Measurements from ENCODE around the gene NKD1.

NKD1 gene

DNA sequence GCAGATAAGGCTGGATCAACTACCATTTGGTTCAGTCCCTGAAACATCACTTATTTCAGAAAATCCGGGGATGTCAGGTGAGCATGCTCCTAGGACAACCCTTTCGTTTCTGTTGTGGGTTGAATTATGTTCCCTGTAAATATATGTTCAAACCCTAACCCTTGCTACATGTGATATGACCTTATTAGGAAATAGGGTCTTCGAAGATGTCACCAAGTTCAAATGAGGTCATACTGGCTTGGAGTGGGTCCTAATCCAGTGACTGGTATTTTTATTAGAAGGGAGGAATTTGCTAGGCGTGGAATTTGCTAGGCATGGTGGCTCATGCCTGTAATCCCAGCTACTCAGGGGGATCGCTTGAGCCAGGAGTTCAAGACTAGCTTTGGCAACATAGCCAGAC lies 111.6 kb downstream of the NKD1 start:
- no peak for DNase-seq

DNA sequence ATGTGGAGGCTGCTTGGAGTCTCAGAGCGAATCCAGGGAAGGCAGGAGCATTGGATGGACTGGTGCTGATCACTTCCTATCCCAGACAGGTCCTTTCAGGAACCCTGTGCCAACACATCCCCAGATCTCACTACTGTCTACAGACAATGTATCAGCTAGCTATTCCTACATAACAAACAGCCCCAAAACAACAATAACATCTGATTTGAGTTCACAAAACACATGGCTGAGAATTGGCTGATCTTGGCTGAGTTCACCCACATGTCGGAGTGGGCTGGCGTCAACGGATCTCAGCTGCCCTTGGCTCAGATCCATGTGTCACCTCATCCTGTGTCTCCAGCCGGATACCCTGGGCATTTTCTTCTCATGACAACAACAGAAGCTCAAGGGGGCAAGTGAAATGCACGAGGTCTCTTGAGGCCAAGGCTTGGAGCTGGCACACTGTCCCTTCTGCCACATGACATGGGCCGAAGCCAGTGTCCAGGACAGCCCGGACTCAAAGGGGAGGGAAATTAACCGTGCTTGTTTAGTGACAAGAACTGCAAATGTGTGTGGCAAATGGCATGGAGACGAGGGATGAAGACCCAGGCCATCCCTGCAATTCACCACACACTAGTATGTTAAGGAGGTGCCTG lies 114.2 kb downstream of the NKD1 start:
- DNase-seq = no peak

GRCh38 chr16:50664270-50664669 lies 116.1 kb downstream of the NKD1 start:
- DNase-seq = no peak

DNA sequence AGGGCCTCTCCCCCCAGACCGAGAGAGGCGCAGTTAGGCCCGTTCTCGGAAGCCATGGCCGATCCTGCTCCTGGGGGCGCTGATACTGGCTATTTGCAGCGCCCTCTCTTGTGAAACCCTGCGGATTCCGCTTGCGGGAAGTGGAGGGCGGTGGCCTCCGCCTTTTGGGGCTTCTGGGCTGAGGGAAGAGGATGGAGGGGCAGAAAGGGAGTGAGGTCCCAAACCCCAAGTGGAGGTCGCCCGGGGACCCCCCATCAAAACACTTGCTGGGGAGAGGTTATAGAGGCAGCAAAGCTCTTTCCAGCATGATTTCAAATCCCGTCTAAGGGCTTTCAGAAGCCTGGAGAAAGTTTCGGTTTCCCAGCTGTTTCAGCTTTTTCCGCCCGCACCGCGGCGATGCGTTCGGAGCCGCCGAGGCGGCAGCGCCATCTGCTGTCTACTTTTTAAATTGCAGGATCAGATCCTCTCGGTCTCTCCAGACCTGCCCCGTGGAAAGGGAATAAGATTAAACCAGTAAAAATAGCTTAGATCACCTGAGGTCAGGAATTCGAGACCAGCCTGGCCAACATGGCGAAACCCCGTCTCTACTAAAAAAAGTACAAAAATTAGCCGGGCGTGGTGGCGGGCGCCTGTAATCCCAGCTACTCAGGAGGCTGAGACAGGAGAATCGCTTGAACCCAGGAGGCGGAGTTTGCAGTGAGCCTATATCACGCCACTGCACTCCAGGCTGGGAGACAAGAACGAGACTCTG lies 117.1 kb downstream of the NKD1 start:
- DNase-seq = peak; percentile 78

- no peak for DNase-seq
Measured at GRCh38 chr16:50666658-50667496, 118.7 kb downstream of the NKD1 start.

- DNase-seq = no peak
Measured at GRCh38 chr16:50667497-50668367, 119.5 kb downstream of the NKD1 start.

- no peak for DNase-seq
Measured at GRCh38 chr16:50668368-50669008, 120.3 kb downstream of the NKD1 start.

- no peak for DNase-seq
Measured at GRCh38 chr16:50669741-50670140, 121.5 kb downstream of the NKD1 start.

- DNase-seq = no peak
Measured at GRCh38 chr16:50670476-50670875, 122.3 kb downstream of the NKD1 start.

- DNase-seq = peak; percentile 43
Measured at GRCh38 chr16:50671644-50672260, 123.6 kb downstream of the NKD1 start.

DNA sequence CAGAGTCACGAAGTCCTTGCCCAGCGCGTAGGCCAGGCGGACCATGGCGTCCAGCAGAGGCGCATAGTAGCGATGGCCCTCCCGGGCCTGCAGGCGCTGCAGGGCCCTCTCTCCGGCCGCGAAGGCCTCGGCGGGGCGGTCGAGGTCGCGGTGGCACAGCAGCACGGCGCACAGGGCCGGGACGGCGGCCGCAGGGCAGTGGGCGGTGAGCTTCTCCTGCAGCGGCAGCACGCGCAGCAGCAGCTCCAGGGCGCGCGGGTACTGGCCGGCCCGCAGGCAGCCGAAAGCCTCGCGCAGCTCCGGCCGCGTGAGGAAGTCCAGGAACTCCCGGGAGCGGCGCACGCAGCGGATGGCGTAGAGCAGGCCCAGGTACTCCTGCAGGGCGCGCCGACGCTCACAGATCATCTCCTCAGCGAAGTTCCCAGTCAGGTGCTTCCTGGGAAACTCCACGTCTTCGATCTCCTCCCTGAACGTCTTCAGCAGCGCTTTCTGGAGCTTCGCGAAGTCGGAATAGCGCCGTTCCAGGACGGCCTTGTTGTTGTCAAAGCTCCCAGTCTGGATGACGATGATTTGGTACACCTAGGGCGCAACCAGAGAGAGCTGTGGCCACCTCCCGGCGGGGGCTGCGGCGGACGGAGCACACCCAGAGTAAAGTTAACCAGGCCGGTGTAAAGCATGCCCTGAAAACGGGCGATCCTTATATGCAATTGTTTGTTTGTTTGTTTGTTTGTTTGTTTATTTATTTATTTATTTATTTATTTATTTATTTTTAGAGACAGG lies 125.5 kb downstream of the NKD1 start:
- DNase-seq = no peak

DNA sequence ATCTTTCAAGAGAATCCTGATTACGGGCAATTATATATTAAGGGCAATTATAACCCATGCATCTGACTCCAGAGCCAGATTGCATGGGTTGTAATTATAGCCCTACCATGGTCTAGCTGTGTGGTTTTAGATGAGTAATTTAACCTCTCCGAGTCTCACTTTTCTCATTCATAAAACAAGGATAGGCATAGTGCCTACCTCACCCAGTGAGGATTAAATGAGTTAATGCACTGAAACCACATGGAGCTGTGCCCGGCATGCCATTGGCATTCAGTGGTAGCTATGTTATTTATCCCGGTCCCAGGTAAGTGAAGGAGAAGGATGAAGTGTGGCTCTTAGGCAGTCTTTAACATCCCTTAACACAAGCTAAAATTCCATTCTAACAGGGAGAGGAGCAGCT lies 126.6 kb downstream of the NKD1 start:
- no peak for DNase-seq

GRCh38 chr16:50675686-50676610 lies 127.8 kb downstream of the NKD1 start:
- no peak for DNase-seq

- no peak for DNase-seq
Measured at GRCh38 chr16:50676684-50677225, 128.6 kb downstream of the NKD1 start.

GRCh38 chr16:50677351-50677750 lies 129.2 kb downstream of the NKD1 start:
- no peak for DNase-seq

DNA sequence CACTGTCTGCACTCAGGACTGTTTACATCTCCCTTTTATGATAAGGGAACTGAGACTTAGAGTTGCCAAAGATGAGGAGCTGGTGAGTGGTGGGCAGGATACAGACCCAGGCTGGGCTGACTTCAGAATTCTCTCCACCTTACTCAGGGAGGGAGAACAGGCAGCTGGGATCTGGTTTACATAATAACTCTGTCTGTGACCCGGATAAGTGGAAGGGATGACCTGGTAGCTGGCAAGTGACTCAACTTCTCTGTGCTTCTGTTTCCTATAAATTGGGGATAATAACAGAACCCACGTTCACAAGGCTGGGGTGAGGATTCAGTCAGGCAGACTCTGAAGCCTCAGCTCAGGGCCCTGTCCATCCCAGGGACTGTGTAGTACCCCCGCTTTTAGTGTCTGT lies 130.3 kb downstream of the NKD1 start:
- DNase-seq = no peak

- no peak for DNase-seq
Measured at GRCh38 chr16:50679266-50679665, 131.1 kb downstream of the NKD1 start.

DNA sequence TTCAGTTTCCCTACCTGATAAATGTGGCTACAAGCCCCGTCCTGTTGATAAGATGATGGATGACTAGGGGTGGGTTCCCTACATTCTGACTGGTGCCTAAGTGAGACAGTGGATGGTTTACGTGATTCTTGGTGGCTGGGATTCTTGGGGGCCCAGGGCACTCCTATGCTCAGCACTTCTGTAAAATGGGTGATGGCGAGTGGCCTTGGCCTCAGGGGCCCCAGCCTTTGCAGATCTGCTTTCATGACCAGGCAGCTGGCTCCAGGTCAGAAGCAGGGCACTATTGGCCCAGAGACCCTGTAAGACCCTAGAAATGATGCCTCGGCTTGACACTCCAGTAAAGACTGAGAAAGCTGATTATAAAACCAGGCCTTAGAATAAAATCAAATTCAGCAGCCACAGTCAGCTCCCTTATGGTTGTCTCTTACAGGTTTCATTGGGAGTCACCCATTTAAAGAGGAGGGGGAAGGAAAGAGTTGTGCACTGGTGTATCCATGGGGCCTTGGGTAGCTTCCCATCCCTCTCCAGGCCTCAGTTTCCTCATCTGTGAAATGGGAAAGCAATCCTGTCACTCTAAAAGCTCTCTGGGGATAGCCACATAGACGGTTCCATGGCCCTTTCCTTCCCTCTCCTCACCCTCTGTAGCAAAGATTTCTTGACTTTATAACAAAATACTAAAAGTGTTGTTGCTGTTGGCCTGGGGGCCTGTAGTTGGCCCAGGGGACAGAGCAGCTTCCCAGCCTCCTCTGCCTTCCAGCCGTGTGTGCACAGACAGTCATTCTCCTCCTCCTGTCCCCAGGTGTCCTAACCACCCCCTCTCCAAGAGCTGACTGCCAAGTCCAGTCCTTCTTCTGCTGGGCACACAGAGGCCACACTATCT lies 131.7 kb downstream of the NKD1 start:
- DNase-seq = no peak

- DNase-seq = no peak
Measured at GRCh38 chr16:50680556-50680893, 132.3 kb downstream of the NKD1 start.
